PFSK-1 (cell line): ENCODE data around the gene GMDS.

ENCODE experiments used
- FOXP2 ChIP-seq: optimal IDR thresholded peaks from 2 replicates; pipeline ENCODE3; 2011; ENCODE audit warnings: borderline replicate concordance, control low read depth, inconsistent platforms; ENCODE audit not compliant: insufficient read depth; ENCODE audit errors: extremely low read length, extremely low read depth
- POLR2AphosphoS5 ChIP-seq: IDR thresholded peaks from 2 replicates; pipeline ENCODE4 v1.6.1; 2012; ENCODE audit warnings: low read depth, mild to moderate bottlenecking, control low read depth, low read length, moderate library complexity
- SIN3A ChIP-seq: IDR thresholded peaks from 2 replicates; pipeline ENCODE4 v1.6.1; 2012; ENCODE audit warnings: mild to moderate bottlenecking, low read length, moderate library complexity, borderline replicate concordance; ENCODE audit not compliant: insufficient read depth
- TAF1 ChIP-seq: IDR thresholded peaks from 2 replicates; pipeline ENCODE4 v1.6.1; 2012; ENCODE audit warnings: low read length, control low read depth, borderline replicate concordance; ENCODE audit not compliant: insufficient read depth

DNA sequence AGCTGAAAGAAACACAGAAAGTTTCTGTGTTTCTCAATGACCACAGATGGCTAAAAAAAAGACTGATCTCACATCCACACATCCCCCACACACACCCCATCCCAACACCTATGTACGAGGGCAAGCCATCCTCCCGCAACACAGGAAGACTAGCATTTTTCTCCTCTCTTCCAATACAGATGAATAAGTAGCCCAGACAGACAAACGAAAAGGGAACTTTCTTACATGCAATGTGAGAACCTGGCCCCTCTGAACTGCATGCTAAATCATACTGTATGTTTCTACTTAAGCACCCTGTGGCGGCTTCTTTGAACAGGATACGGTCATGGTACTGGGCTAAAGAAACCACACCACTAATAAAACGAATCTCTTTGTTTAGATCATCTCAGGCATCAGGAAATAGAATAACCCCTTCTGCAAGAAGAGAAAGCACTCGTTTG is 116.2 kb downstream of the GMDS start:
- TF ChIP-seq TAF1 (no peak), FOXP2 (no peak), SIN3A (no peak), POLR2AphosphoS5 (no peak)
